ENCODE data around the gene POR. TPM values are rescaled to one million over a fixed set of nuclear protein-coding genes. Genes with fewer than 3 reads are reported as not detected.

POR gene
- total RNA-seq, 2 experiments from 2014 or later, result 24.9 to 33.8 TPM

DNA sequence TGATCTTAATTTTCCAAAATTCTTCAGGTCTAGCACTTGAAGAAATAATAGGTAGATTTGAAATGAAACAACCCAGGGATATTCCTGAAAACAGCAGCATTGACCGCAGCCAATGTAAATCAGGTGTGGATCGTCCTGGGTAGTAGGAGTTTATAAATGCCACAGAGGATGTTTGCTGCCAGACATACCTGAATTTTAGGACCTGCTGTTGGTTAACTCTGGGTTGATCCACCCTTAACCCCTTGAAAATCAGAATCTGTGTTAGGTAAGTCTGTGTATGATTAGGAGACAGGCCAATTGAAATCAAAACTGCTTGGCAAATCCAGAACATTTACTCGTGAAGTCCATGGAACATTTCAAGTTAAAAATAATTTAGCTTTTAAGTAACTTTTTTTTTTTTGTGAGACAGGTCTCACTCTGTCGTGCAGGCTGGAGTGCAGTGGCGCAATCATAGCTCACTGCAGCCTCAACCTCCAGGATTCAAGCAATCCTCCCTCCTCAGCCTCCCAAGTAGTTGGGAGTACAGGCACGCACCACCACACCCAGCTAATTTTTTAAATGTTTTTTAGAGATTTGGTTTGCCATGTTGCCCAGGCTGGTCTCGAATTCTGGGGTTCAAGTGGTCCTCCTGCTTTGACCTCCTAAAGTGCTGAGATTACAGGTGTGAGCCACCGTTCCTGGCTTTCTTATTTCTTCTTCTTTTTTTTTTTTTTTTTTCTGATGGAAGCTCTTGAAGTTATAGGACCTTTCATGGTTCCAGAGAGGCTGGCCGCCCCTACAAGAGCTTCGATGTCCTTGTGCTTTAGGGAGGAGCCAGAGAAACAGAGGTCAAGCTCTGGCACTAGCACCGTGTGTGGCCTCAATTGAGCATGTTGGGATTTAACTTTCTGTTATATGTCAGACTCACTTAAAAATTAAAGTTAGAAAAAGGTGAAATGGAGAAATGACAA, 2.0 kb downstream of the POR start:
- H3K36me3 Mint-ChIP-seq (ENCODE audit: low read depth), result peaks cover 3% of the 10 kb centered on the region
- CTCF ChIA-PET, result interaction anchor here (0.7 to 0.9 kb wide), 3 partner anchors 25 to 103 kb away, joined by 3 read pairs; no protein-coding TSS in a partner anchor
- H3K4me3 Mint-ChIP-seq, result no peak overlapping the region
- ATAC-seq, result no peak
- DNase-seq, result no peak
- no peaks in the 10 kb centered on the region for H3K27me3 Mint-ChIP-seq
- POLR2A ChIA-PET, result interaction anchor here (0.6 to 1.4 kb wide), 4 partner anchors 9 to 100 kb away, joined by 3 to 4 read pairs (median 3); no protein-coding TSS in a partner anchor
- peaks cover 41% of the 10 kb centered on the region for H3K4me1 Mint-ChIP-seq
- H3K9me3 Mint-ChIP-seq (ENCODE audit: low read depth), result no peaks in the 10 kb centered on the region
- H3K27ac Mint-ChIP-seq, result no peak overlapping the region
- intact Hi-C loops (cut with DNase I, micrococcal nuclease), result loop anchor here in 1 of 2 experiments (5.0 kb wide), 1 partner anchor 75 kb away; the partner anchor contains the start of gene TMEM120A

DNA sequence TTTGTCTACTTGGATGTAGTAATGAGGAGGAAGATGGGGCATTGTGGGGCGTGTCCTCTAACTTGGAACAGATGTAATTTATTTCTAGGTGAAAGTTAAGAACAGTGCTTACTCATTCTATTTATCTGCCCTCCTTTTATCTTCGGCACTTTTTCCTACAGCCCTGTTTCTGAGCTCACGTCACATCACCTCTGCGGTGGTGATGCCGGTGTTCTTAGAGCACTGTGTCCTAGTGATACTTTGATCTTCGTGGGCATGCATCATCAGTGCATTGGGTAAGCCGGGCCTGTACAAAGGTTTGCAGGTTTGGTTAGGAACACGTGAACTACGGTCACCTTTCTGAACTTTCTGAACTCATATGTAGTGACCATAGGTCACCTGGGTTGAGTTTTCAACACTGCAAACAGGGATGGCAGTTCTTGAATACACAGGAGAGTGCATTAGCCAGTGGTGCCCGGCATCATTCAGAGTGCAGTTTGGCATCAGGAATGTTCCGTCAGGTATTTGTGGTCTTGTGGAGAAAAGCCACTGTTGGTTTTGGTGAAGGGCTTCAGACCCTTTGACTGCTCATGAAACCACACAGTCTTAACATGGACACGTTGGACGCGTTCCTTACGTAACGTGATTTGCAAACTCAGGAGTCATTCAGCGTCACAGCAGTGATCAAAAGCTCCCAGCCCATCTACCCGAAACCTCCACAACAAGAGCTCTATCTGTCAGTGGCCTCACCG, 5.6 kb downstream of the POR start:
- intact Hi-C loops (cut with DNase I, micrococcal nuclease), result loop anchor here in 1 of 2 experiments (5.0 kb wide), 1 partner anchor 143 kb away; no protein-coding TSS in a partner anchor
- peaks cover 44% of the 10 kb centered on the region for H3K4me1 Mint-ChIP-seq
- no peaks in the 10 kb centered on the region for H3K27me3 Mint-ChIP-seq
- H3K9me3 Mint-ChIP-seq (ENCODE audit: low read depth), result no peaks in the 10 kb centered on the region
- ATAC-seq (peak; percentile 93), DNase-seq (peak; percentile 71)
- ChIA-PET POLR2A (interaction anchor here (0.7 to 1.1 kb wide), 2 partner anchors 34 to 54 kb away, joined by 3 to 8 read pairs; no protein-coding TSS in a partner anchor), CTCF (interaction anchor here (0.6 to 1.1 kb wide), 2 partner anchors 50 to 99 kb away, joined by 3 to 4 read pairs; no protein-coding TSS in a partner anchor)
- no peak overlapping the region for H3K4me3 Mint-ChIP-seq
- H3K27ac Mint-ChIP-seq, result no peak overlapping the region
- H3K36me3 Mint-ChIP-seq (ENCODE audit: low read depth), result peaks cover 4% of the 10 kb centered on the region

DNA sequence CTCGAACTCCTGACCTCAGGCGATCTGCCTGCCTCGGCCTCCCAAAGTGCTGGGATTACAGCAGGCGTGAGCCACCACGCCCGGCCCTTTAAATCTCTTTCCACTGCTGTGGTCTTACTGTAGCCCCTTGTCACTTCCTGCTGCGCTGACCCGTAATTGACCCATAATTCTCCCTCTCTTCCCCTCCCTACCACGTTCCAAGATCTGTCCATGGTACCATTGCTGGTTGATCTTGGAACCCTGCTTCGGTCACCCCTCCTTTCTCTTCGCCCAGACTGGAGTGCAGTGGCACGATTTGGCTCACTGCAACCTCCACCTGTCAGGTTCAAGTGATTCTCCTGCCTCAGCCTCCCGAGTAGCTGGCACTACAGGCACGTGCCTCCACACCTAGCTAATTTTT, 6.5 kb downstream of the POR start:
- Mint-ChIP-seq H3K27me3 (no peaks in the 10 kb centered on the region), H3K27ac (no peak overlapping the region), H3K9me3 (ENCODE audit: low read depth) (no peaks in the 10 kb centered on the region), H3K4me1 (peaks cover 36% of the 10 kb centered on the region), H3K4me3 (no peak overlapping the region), H3K36me3 (ENCODE audit: low read depth) (peaks cover 5% of the 10 kb centered on the region)
- DNase-seq, result no peak
- ChIA-PET POLR2A (interaction anchor here (1.1 kb wide), 1 partner anchor 55 kb away, joined by 8 read pairs; no protein-coding TSS in a partner anchor), CTCF (interaction anchor here (1.1 kb wide), 2 partner anchors 25 to 99 kb away, joined by 4 read pairs; no protein-coding TSS in a partner anchor)
- ATAC-seq, result no peak
- intact Hi-C loops (cut with DNase I, micrococcal nuclease), result loop anchor here in 1 of 2 experiments (5.0 kb wide), 1 partner anchor 144 kb away; no protein-coding TSS in a partner anchor

DNA sequence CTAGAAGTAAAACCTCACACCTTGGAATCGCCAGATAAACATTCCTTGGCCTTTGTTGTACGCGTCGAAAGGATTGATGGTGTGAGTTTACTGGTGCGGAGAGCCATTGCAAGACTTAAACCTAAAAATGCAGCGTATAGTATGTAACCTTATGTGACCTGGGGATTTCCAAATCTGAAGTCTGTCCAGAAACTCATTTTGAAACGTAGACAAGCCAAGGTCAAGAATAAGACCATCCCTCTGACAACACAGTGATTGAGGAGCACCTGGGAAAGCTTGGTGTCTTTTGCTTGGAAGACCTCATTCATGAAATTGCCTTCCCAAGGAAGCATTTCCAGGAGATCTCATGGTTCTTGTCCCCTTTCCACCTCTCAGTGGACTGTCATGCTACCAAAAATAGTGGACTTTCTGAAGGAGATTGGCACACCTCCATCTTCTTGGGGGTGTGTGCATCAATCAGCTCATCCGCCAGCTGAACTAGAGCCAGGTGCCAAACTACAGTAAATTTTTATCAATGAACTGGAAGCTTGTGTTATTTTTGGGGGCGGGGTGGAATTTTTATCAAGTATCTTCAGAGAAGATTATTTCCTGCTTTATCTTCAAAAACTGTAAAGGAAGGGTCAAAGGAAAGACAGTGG, 8.1 kb downstream of the POR start:
- Mint-ChIP-seq H3K4me3 (no peak overlapping the region), H3K27ac (no peak overlapping the region), H3K36me3 (ENCODE audit: low read depth) (peaks cover 5% of the 10 kb centered on the region), H3K27me3 (no peaks in the 10 kb centered on the region), H3K9me3 (ENCODE audit: low read depth) (no peaks in the 10 kb centered on the region), H3K4me1 (peaks cover 34% of the 10 kb centered on the region)
- ATAC-seq (no peak), DNase-seq (no peak)
- intact Hi-C loops (cut with DNase I, micrococcal nuclease), result loop anchor here in 1 of 2 experiments (5.0 kb wide), 1 partner anchor 146 kb away; no protein-coding TSS in a partner anchor
- CTCF ChIA-PET, result interaction anchor here (1.2 kb wide), 1 partner anchor 87 kb away, joined by 3 read pairs; no protein-coding TSS in a partner anchor
- POLR2A ChIA-PET, result no interaction called here

DNA sequence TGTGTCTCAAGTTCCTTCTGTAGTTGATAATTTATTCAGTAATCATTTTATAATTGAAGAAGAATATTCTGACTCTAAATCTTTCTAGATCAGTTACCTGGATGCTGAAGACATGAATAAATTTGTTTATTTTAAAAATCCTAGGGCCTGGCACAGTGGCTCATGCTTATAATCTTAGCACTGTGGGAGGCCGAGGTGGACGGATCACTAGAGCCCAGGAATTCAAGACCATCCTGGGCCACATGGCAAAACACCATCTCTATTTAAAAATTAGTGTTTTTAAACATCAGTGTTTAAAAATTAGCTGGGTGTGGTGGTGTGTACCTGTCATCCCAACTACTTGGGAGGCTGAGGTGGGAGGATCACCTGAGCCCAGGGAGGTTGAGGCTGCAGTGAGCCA, 9.3 kb downstream of the POR start:
- Mint-ChIP-seq H3K4me3 (no peak overlapping the region), H3K9me3 (ENCODE audit: low read depth) (no peaks in the 10 kb centered on the region), H3K36me3 (ENCODE audit: low read depth) (peaks cover 9% of the 10 kb centered on the region), H3K4me1 (peaks cover 33% of the 10 kb centered on the region), H3K27me3 (no peaks in the 10 kb centered on the region), H3K27ac (no peak overlapping the region)
- DNase-seq (no peak), ATAC-seq (no peak)
- POLR2A ChIA-PET, result no interaction called here
- intact Hi-C loops (cut with DNase I, micrococcal nuclease), result loop anchor here in 1 of 2 experiments (5.0 kb wide), 1 partner anchor 147 kb away; no protein-coding TSS in a partner anchor
- CTCF ChIA-PET, result interaction anchor here (0.7 kb wide), 1 partner anchor 60 kb away, joined by 3 read pairs; no protein-coding TSS in a partner anchor

DNA sequence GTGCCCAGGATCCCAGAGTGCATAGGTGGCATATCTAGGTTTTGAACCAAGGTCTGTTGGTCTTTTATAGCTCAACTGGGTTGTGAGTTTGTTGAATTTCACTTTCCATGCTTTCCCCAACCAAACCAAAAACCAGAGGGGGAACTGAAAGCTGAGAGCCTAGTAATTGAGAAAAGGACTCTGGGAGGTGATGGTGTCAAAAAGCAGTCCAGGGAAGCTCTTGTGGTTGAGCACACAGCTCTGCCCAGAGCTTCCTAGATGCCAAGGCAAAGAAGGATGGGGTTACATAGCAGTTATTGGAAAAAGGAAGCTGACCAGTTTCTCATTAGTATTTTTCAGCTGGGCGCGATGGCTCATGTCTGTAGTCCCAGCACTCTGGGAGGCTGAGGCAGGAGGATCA, 9.9 kb downstream of the POR start:
- Mint-ChIP-seq H3K27me3 (no peaks in the 10 kb centered on the region), H3K4me1 (peaks cover 29% of the 10 kb centered on the region), H3K9me3 (ENCODE audit: low read depth) (no peaks in the 10 kb centered on the region), H3K27ac (no peak overlapping the region), H3K36me3 (ENCODE audit: low read depth) (peaks cover 9% of the 10 kb centered on the region), H3K4me3 (no peak overlapping the region)
- DNase-seq (no peak), ATAC-seq (no peak)
- ChIA-PET CTCF (interaction anchor here (0.6 to 0.7 kb wide), 2 partner anchors 61 to 65 kb away, joined by 3 read pairs; no protein-coding TSS in a partner anchor), POLR2A (no interaction called here)
- intact Hi-C loops (cut with DNase I, micrococcal nuclease), result loop anchor here in 1 of 2 experiments (5.0 kb wide), 1 partner anchor 148 kb away; no protein-coding TSS in a partner anchor

DNA sequence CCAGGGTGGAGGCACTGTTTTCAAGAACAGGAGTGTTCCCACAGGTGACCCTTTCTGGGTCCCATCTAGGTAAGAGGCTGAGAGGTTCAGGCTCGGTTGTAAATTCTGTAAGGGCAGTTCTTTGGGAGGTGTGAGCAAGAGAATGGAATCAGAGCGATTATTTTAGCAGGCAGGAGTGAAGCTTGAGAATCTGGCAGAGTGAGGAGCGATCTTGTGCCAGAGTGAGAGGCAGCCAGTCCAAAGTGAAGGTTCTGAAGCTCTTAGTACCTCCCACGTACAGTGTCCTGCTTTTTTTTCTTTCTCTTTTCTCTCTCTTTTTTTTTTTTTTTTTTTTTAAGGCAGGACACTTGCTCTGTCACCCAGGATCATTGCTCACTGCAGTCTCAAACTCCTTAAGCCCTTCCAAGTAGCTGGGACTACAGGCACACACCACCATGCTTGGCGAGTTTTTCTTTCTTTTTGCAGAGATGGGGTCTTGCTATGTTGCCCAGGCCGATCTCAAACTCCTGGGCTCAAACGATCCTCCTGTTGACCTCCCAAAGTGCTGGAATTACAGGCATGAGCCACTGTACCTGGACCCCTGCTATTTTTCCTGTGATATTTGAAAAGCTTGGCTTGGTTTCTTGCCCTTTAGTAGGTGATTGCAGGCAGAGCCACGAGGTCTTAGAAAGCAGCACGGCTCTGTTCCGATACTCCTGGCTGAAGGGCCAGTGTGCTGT, 10.9 kb downstream of the POR start:
- DNase-seq (no peak), ATAC-seq (no peak)
- intact Hi-C loops (cut with DNase I, micrococcal nuclease), result no loop called here
- H3K4me3 Mint-ChIP-seq, result no peak overlapping the region
- H3K9me3 Mint-ChIP-seq (ENCODE audit: low read depth), result no peaks in the 10 kb centered on the region
- ChIA-PET POLR2A (interaction anchor here (1.0 kb wide), 1 partner anchor 10 kb away, joined by 4 read pairs; no protein-coding TSS in a partner anchor), CTCF (interaction anchor here (0.6 to 1.6 kb wide), 3 partner anchors 66 to 118 kb away, joined by 3 to 5 read pairs (median 4); no protein-coding TSS in a partner anchor)
- peaks cover 21% of the 10 kb centered on the region for H3K4me1 Mint-ChIP-seq
- no peaks in the 10 kb centered on the region for H3K27me3 Mint-ChIP-seq
- no peak overlapping the region for H3K27ac Mint-ChIP-seq
- peaks cover 8% of the 10 kb centered on the region for H3K36me3 Mint-ChIP-seq (ENCODE audit: low read depth)

DNA sequence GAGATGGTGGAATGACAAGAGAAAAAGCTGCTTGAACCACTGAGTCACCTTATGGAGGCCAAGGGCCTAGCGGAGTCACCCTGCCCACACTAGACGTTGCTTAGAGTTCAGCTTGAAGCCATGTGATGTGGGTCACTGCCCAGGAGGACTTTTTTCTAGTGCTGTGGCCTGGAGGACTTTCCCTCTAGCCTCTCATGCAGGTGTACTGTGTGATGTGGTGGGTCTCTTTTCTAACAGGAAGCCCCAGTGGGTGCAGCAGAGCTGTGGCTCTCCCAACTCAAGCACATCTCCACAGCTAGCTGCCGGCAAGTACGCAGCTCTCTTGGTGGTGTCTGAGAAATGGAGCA, 13.6 kb downstream of the POR start:
- Mint-ChIP-seq H3K9me3 (ENCODE audit: low read depth) (no peaks in the 10 kb centered on the region), H3K4me3 (no peak overlapping the region), H3K4me1 (peaks cover 12% of the 10 kb centered on the region), H3K27me3 (no peaks in the 10 kb centered on the region), H3K27ac (peak overlapping the region; percentile 58), H3K36me3 (ENCODE audit: low read depth) (peaks cover 6% of the 10 kb centered on the region)
- ChIA-PET POLR2A (interaction anchor here (1.2 kb wide), 1 partner anchor 12 kb away, joined by 3 read pairs; no protein-coding TSS in a partner anchor), CTCF (interaction anchor here (0.9 to 1.2 kb wide), 3 partner anchors 15 to 82 kb away, joined by 3 read pairs; no protein-coding TSS in a partner anchor)
- ATAC-seq (peak; percentile 72), DNase-seq (peak; percentile 27)
- intact Hi-C loops (cut with DNase I, micrococcal nuclease), result no loop called here

DNA sequence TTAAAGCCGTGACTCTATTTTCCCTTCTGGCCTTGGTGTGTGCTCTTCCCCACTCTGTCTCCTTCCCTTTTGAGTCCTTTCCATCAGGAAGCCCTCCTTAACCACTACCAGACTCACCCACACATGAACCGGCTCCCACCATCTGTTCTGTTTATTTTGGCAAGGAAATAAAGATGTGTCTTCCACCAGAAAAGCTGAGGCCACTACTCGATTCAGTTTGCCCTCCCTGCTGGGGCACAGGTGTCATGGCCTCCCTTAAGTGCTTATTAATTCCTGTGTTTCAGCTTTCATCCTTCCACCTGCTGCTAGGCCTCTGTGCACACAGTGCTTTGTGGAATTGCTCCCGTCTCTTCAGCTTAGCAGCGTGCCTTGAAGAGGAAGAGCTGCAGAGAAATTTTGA, 16.7 kb downstream of the POR start:
- Mint-ChIP-seq H3K36me3 (ENCODE audit: low read depth) (peaks cover 7% of the 10 kb centered on the region), H3K4me3 (no peak overlapping the region), H3K27ac (no peak overlapping the region), H3K4me1 (peaks cover 8% of the 10 kb centered on the region), H3K27me3 (no peaks in the 10 kb centered on the region), H3K9me3 (ENCODE audit: low read depth) (no peaks in the 10 kb centered on the region)
- intact Hi-C loops (cut with DNase I, micrococcal nuclease), result no loop called here
- CTCF ChIA-PET, result interaction anchor here (0.6 kb wide), 1 partner anchor 48 kb away, joined by 3 read pairs; no protein-coding TSS in a partner anchor
- DNase-seq (no peak), ATAC-seq (no peak)
- POLR2A ChIA-PET, result no interaction called here
